ENCODE results near the gene CBY3. TPM values are rescaled to one million over a fixed set of nuclear protein-coding genes. Genes with fewer than 3 reads are reported as not detected.

Gene CBY3
- total RNA-seq (not detected), polyA plus RNA-seq (ENCODE audit: insufficient read length in 2 of 2) (1 to 10 TPM; 2.3 to 2.6 TPM)
- long read RNA-seq, donor 1, result 0 reads
- long read RNA-seq, donor 2, result 0 reads
- long read RNA-seq, donor 3, partial matches to known transcripts, result 89 of 125 reads
- long read RNA-seq, donor 3, other reads (novel, unspliced or antisense), result 36 of 125 reads
- long read RNA-seq, donor 4, result 0 reads

DNA sequence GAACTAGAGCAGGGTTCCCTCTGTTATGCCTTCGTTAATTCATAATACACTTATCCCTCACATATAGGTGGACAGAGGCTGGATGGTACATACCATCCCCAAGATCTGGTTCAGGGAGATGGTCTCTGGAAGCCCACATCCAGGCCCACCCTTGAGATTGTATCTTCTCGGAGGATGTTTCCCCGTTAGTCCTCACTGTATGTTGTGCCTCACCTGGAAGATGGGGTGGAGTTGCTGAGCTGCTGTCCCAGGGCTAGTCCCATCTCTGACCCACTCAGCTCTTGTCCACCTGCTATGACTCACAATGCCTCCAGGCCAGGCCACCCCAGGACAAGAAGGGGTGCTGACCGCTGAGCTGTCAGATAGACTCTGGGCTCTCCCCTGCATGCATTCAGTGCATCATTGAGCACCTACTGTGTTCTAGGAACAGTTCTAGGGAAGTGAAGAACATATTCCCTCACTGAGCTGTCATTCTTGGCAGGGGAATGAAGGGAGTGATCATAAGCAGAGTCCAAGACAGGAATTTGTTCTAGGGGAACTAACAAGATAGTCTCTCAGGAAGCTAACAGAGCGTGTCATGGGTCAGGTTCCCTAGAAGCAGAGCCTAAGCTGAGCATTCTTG, at the start of gene CBY3:
TSS of gene CBY3 (minus strand) at position 255 of the 622 bp plus-strand sequence. CDS start at position 139, 116 bp downstream.
- Histone ChIP-seq H3K27ac (ENCODE audit: low read depth, low read length) (no peak within 1 kb of the TSS), H3K36me3 (ENCODE audit: control insufficient read depth, insufficient read depth, low read length) (peaks cover 5% of the 10 kb centered on the region), H3K9me3 (ENCODE audit: control insufficient read depth, insufficient read depth, low read length) (no peaks in the 10 kb centered on the region), H3K4me1 (ENCODE audit: control insufficient read depth, insufficient read depth, low read length) (peaks cover 29% of the 10 kb centered on the region), H3K4me3 (ENCODE audit: low read depth, low read length) (no peak within 1 kb of the TSS), H3K27me3 (ENCODE audit: control insufficient read depth, insufficient read depth, low read length) (no peaks in the 10 kb centered on the region)
- WGBS (ENCODE audit: insufficient coverage), result 86% methylated on average over 2 of the region's 5 CpGs
- no peak for DNase-seq (ENCODE audit: low read depth in 4 of 6, low spot score in 6 of 6)

- Histone ChIP-seq H3K4me3 (ENCODE audit: low read depth, low read length) (no peak overlapping the region), H3K9me3 (ENCODE audit: control insufficient read depth, insufficient read depth, low read length) (no peaks in the 10 kb centered on the region), H3K27me3 (ENCODE audit: control insufficient read depth, insufficient read depth, low read length) (no peaks in the 10 kb centered on the region), H3K27ac (ENCODE audit: low read depth, low read length) (no peak overlapping the region), H3K4me1 (ENCODE audit: control insufficient read depth, insufficient read depth, low read length) (peaks cover 14% of the 10 kb centered on the region), H3K36me3 (ENCODE audit: control insufficient read depth, insufficient read depth, low read length) (peaks cover 17% of the 10 kb centered on the region)
- DNase-seq (ENCODE audit: low read depth in 4 of 6, low spot score in 6 of 6), result no peak
- no CpG with 5 or more reads among the region's 3 CpGs for WGBS (ENCODE audit: insufficient coverage)
Measured at GRCh38 chr5:179730356-179730755, 49.5 kb upstream of the CBY3 start.

GRCh38 chr5:179729727-179730126, 48.9 kb upstream of the CBY3 start:
- Histone ChIP-seq H3K9me3 (ENCODE audit: control insufficient read depth, insufficient read depth, low read length) (no peaks in the 10 kb centered on the region), H3K27me3 (ENCODE audit: control insufficient read depth, insufficient read depth, low read length) (no peaks in the 10 kb centered on the region), H3K4me1 (ENCODE audit: control insufficient read depth, insufficient read depth, low read length) (peaks cover 8% of the 10 kb centered on the region), H3K4me3 (ENCODE audit: low read depth, low read length) (no peak overlapping the region), H3K36me3 (ENCODE audit: control insufficient read depth, insufficient read depth, low read length) (peaks cover 23% of the 10 kb centered on the region), H3K27ac (ENCODE audit: low read depth, low read length) (no peak overlapping the region)
- no CpG with 5 or more reads among the region's 3 CpGs for WGBS (ENCODE audit: insufficient coverage)
- DNase-seq (ENCODE audit: low read depth in 4 of 6, low spot score in 6 of 6), result no peak

DNA sequence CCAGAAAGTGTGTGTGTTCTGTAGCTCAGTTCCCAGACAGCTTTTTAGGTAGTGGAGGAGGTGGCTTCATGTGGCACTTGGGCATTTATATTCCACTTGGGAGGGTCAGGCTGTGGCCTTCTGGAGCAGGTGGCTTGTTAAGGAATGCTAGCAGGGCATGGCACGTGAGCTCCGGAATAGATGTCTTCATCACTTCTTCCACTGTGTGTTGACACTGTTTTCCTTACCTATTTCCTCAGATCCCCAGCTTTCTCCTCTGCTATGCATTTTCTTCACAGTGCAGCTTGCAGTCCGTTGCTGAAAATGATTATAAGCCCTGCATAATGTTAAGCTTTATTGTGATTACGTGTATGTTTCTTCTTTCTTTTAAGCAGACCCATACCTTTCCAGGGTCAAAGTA, 48.5 kb upstream of the CBY3 start:
- H3K9me3 ChIP-seq (ENCODE audit: control insufficient read depth, insufficient read depth, low read length), result no peaks in the 10 kb centered on the region

DNA sequence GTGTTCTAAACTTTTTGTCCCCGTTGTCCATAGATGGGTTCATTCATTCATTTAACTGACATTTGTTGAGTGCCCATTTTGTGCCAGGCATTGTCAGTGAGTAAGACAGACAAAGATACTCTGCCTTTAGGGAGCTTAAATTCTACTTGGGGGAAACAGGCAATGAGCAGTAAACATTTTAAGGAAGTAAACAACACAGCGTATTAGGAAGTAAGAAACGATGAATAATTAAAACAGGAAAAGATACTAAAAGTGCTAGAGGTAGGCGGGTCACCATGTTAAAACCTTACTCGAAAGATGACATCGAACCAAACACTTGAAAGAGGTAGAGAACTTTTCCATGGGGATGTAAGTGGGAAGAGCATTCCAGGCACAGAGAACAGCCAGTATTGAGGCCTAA, 46.3 kb upstream of the CBY3 start:
- 96% methylated on average over 5 of the region's 6 CpGs for WGBS (ENCODE audit: insufficient coverage)
- peaks cover 38% of the 10 kb centered on the region for H3K36me3 ChIP-seq (ENCODE audit: control insufficient read depth, insufficient read depth, low read length)

More for the DNA sequence above, 48.5 kb upstream of the CBY3 start:
- no peak overlapping the region for H3K27ac ChIP-seq (ENCODE audit: low read depth, low read length)
- H3K27me3 ChIP-seq (ENCODE audit: control insufficient read depth, insufficient read depth, low read length), result no peaks in the 10 kb centered on the region
- H3K4me3 ChIP-seq (ENCODE audit: low read depth, low read length), result no peak overlapping the region
- WGBS (ENCODE audit: insufficient coverage), result no CpG with 5 or more reads among the region's 4 CpGs
- H3K36me3 ChIP-seq (ENCODE audit: control insufficient read depth, insufficient read depth, low read length), result peaks cover 27% of the 10 kb centered on the region
- H3K4me1 ChIP-seq (ENCODE audit: control insufficient read depth, insufficient read depth, low read length), result peaks cover 4% of the 10 kb centered on the region
- no peak for DNase-seq (ENCODE audit: low read depth in 4 of 6, low spot score in 6 of 6)

DNA sequence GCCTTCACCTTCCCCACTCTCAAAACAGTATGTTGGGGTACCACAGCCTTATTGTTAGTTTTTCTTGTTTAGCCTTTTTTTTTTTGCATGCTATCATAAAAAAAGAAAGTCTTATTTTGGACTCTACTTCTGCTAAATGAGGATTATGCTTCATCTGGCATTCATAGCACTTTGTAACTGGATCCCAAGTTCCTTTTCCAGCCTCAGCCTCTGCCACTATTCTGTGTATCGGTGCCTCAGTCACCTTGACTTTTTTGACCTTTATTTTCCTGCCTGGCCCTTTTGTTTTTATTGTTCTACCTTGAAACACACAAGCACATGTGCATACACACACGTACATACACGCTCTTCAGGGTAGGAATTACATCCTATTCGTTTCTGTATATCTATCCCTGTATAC, 43.3 kb upstream of the CBY3 start:
- H3K27ac ChIP-seq (ENCODE audit: low read depth, low read length), result no peak overlapping the region
- H3K4me3 ChIP-seq (ENCODE audit: low read depth, low read length), result no peak overlapping the region
- no peaks in the 10 kb centered on the region for H3K4me1 ChIP-seq (ENCODE audit: control insufficient read depth, insufficient read depth, low read length)
- 100% methylated on average over 1 of the region's 4 CpGs for WGBS (ENCODE audit: insufficient coverage)
- no peaks in the 10 kb centered on the region for H3K9me3 ChIP-seq (ENCODE audit: control insufficient read depth, insufficient read depth, low read length)
- DNase-seq (ENCODE audit: low read depth in 4 of 6, low spot score in 6 of 6), result no peak
- peaks cover 58% of the 10 kb centered on the region for H3K36me3 ChIP-seq (ENCODE audit: control insufficient read depth, insufficient read depth, low read length)
- H3K27me3 ChIP-seq (ENCODE audit: control insufficient read depth, insufficient read depth, low read length), result no peaks in the 10 kb centered on the region

More for the DNA sequence above, 46.3 kb upstream of the CBY3 start:
- H3K4me3 ChIP-seq (ENCODE audit: low read depth, low read length), result no peak overlapping the region
- H3K9me3 ChIP-seq (ENCODE audit: control insufficient read depth, insufficient read depth, low read length), result no peaks in the 10 kb centered on the region
- H3K27me3 ChIP-seq (ENCODE audit: control insufficient read depth, insufficient read depth, low read length), result no peaks in the 10 kb centered on the region
- peaks cover 4% of the 10 kb centered on the region for H3K4me1 ChIP-seq (ENCODE audit: control insufficient read depth, insufficient read depth, low read length)
- DNase-seq (ENCODE audit: low read depth in 4 of 6, low spot score in 6 of 6), result no peak
- H3K27ac ChIP-seq (ENCODE audit: low read depth, low read length), result no peak overlapping the region

GRCh38 chr5:179720222-179720621, 39.4 kb upstream of the CBY3 start:
- peaks cover 68% of the 10 kb centered on the region for H3K36me3 ChIP-seq (ENCODE audit: control insufficient read depth, insufficient read depth, low read length)
- no peaks in the 10 kb centered on the region for H3K27me3 ChIP-seq (ENCODE audit: control insufficient read depth, insufficient read depth, low read length)
- no peak overlapping the region for H3K4me3 ChIP-seq (ENCODE audit: low read depth, low read length)
- H3K9me3 ChIP-seq (ENCODE audit: control insufficient read depth, insufficient read depth, low read length), result no peaks in the 10 kb centered on the region
- H3K4me1 ChIP-seq (ENCODE audit: control insufficient read depth, insufficient read depth, low read length), result no peaks in the 10 kb centered on the region
- no peak for DNase-seq (ENCODE audit: low read depth in 4 of 6, low spot score in 6 of 6)
- WGBS (ENCODE audit: insufficient coverage), result 88% methylated on average over 1 of the region's 2 CpGs
- no peak overlapping the region for H3K27ac ChIP-seq (ENCODE audit: low read depth, low read length)

GRCh38 chr5:179716286-179716685, 35.5 kb upstream of the CBY3 start:
- no peak for DNase-seq (ENCODE audit: low read depth in 4 of 6, low spot score in 6 of 6)
- Histone ChIP-seq H3K4me3 (ENCODE audit: low read depth, low read length) (no peak overlapping the region), H3K27ac (ENCODE audit: low read depth, low read length) (no peak overlapping the region), H3K27me3 (ENCODE audit: control insufficient read depth, insufficient read depth, low read length) (no peaks in the 10 kb centered on the region), H3K9me3 (ENCODE audit: control insufficient read depth, insufficient read depth, low read length) (no peaks in the 10 kb centered on the region), H3K4me1 (ENCODE audit: control insufficient read depth, insufficient read depth, low read length) (no peaks in the 10 kb centered on the region), H3K36me3 (ENCODE audit: control insufficient read depth, insufficient read depth, low read length) (peaks cover 76% of the 10 kb centered on the region)
- WGBS (ENCODE audit: insufficient coverage), result 100% methylated on average over 1 of the region's 1 CpG

GRCh38 chr5:179700401-179700918, 19.6 kb upstream of the CBY3 start:
- H3K4me3 ChIP-seq (ENCODE audit: low read depth, low read length), result peak overlapping the region; percentile 83
- peaks cover 29% of the 10 kb centered on the region for H3K36me3 ChIP-seq (ENCODE audit: control insufficient read depth, insufficient read depth, low read length)
- 40% methylated on average over 1 of the region's 7 CpGs for WGBS (ENCODE audit: insufficient coverage)
- H3K27ac ChIP-seq (ENCODE audit: low read depth, low read length), result no peak overlapping the region
- no peak for DNase-seq (ENCODE audit: low read depth in 4 of 6, low spot score in 6 of 6)
- peaks cover 17% of the 10 kb centered on the region for H3K4me1 ChIP-seq (ENCODE audit: control insufficient read depth, insufficient read depth, low read length)
- no peaks in the 10 kb centered on the region for H3K27me3 ChIP-seq (ENCODE audit: control insufficient read depth, insufficient read depth, low read length)
- H3K9me3 ChIP-seq (ENCODE audit: control insufficient read depth, insufficient read depth, low read length), result no peaks in the 10 kb centered on the region

Data from spinal cord (tissue), 10 donors.